ENCODE data around the gene EPHA4. TPM values are rescaled to one million over a fixed set of nuclear protein-coding genes. Genes with fewer than 3 reads are reported as not detected.

EPHA4 gene
- total RNA-seq, 1 experiment from 2014 or later: 3.3 TPM

DNA sequence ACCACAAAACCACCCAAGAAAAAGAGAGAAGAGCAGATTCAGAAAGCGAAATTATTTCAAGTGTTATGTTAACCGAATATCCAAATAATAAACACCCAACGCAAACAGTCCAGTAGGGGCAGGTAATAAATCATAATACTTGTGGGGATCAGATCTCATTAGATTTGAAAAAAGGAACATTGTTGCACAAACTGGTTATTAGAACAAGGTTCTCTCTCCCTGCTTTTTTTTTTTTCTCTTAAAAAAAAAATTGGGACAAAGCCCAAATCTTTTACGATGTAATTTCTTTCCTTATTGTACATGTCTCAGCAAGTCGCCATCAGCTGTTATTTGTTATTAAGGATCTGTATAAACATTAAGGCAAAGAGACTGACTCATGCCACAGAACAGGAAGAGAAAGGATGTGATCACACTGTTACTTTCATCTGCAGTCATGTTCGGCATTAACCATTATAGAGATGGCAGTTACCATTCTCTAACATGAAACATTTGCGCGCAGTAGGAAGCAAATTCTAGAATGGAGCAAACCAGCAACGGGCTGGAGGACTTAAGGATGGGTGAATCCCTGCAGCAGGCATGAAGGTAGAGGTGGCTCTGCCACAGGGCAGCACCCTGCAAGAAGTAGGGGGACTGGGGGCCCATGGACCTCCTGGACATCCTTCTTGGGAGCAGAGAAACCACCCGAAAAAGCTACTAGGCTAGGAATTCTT, 42.0 kb downstream of the EPHA4 start:
- no peak for TF ChIP-seq EZH2phosphoT487 (IDR thresholded peaks at IDR 0.05; ENCODE audit: borderline replicate concordance, low read length)
- TF ChIP-seq, protein P1, sequence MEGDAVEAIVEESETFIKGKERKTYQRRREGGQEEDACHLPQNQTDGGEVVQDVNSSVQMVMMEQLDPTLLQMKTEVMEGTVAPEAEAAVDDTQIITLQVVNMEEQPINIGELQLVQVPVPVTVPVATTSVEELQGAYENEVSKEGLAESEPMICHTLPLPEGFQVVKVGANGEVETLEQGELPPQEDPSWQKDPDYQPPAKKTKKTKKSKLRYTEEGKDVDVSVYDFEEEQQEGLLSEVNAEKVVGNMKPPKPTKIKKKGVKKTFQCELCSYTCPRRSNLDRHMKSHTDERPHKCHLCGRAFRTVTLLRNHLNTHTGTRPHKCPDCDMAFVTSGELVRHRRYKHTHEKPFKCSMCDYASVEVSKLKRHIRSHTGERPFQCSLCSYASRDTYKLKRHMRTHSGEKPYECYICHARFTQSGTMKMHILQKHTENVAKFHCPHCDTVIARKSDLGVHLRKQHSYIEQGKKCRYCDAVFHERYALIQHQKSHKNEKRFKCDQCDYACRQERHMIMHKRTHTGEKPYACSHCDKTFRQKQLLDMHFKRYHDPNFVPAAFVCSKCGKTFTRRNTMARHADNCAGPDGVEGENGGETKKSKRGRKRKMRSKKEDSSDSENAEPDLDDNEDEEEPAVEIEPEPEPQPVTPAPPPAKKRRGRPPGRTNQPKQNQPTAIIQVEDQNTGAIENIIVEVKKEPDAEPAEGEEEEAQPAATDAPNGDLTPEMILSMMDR (conservative IDR thresholded peaks at IDR 0.05; ENCODE audit: low read depth, low read length): no peak
- no peak for TF ChIP-seq EZH2 (IDR thresholded peaks at IDR 0.05; ENCODE audit: low read length, unreplicated experiment)
- H2AFZ ChIP-seq (ENCODE audit: low read length): 0 out of 2 replicates have a peak overlapping the region, but pooled peaks have one; percentile 33
- CTCF ChIA-PET: no interaction called here

DNA sequence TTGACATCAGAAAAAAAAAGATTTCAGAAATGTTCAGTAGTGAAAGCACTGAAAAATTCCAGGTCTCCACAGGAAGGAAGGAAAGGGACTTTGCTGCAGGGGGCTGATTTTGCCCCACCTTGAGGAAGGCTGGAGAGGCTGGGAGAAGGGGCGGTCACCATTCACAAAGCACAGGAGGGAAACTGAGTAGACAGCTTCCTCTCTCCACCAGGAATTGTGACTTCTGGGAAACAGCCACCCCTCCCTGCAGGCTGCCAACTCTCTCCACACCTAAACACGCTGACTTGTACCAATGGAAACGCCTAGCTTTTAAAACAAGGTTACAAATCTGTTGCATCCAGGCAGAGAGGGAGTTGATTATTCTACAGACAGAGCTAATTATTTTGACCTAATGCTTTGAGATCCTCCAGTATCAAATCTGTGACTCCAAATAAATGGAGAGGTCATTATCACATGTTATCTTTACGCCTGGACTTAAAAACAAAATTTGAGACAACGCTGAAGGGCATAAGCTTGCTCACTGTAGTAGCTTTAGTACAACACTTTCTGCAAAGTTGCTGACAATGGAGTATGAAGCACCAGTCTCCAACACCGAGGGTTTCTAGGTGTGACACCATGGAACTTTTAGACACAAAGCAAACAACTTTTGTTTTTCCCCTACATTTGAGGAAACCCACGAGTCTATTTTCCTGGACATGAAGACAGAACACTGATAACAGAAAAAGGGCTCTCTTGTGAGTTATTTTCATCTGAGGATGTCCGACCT, 42.7 kb downstream of the EPHA4 start:
- H4K20me1 ChIP-seq (ENCODE audit: low read length): no peaks in the 10 kb centered on the region
- H3K27ac ChIP-seq (ENCODE audit: low read length): 0 out of 2 replicates have a peak overlapping the region, but pooled peaks have one; percentile 2
- ChIA-PET CTCF (no interaction called here), POLR2A (ENCODE audit: unreplicated experiment) (interaction anchor here (0.7 kb wide), 1 partner anchor 1024 kb away, joined by 5 read pairs; no protein-coding TSS in a partner anchor)
- no peaks in the 10 kb centered on the region for H3K27me3 ChIP-seq (ENCODE audit: low read length)
- H2AFZ ChIP-seq (ENCODE audit: low read length): 0 out of 2 replicates have a peak overlapping the region, but pooled peaks have one; percentile 33
- H3K9ac ChIP-seq (ENCODE audit: low read length): no peak overlapping the region
- ATAC-seq (no peak), DNase-seq (no peak)
- H3K4me3 ChIP-seq (ENCODE audit: low read length): peak overlapping the region; percentile 46
- peak overlapping the region; percentile 73 for H3K4me2 ChIP-seq (ENCODE audit: low read length)
- H3K9me2 ChIP-seq (replicated peaks; ENCODE audit: low read length): no peaks in the 10 kb centered on the region
- H3K9me3 ChIP-seq (ENCODE audit: low read length): no peaks in the 10 kb centered on the region
- intact Hi-C loops (cut with micrococcal nuclease): no loop called here
- no TSS peak for BruUV-seq (replicated peaks)
- peaks cover 18% of the 10 kb centered on the region for H3K4me1 ChIP-seq (ENCODE audit: insufficient read depth, low read length)
- no peaks in the 10 kb centered on the region for H3K36me3 ChIP-seq (ENCODE audit: low read depth, low read length)
- TF ChIP-seq, protein P1 (conservative IDR thresholded peaks at IDR 0.05; ENCODE audit: low read depth, low read length): no peak
- TF ChIP-seq EZH2 (IDR thresholded peaks at IDR 0.05; ENCODE audit: low read length, unreplicated experiment): no peak
- no peak for TF ChIP-seq EZH2phosphoT487 (IDR thresholded peaks at IDR 0.05; ENCODE audit: borderline replicate concordance, low read length)
- no peaks in the 10 kb centered on the region for H3F3A ChIP-seq (ENCODE audit: low read length, unreplicated experiment)
- no peaks in the 10 kb centered on the region for H3K79me2 ChIP-seq (ENCODE audit: low read length)

More for the DNA sequence above, 42.0 kb downstream of the EPHA4 start:
- H4K20me1 ChIP-seq (ENCODE audit: low read length): no peaks in the 10 kb centered on the region
- POLR2A ChIA-PET (ENCODE audit: unreplicated experiment): interaction anchor here (0.7 kb wide), 1 partner anchor 1024 kb away, joined by 5 read pairs; no protein-coding TSS in a partner anchor
- H3K4me1 ChIP-seq (ENCODE audit: insufficient read depth, low read length): peaks cover 18% of the 10 kb centered on the region
- peak; percentile 82 for DNase-seq
- no peaks in the 10 kb centered on the region for H3K9me3 ChIP-seq (ENCODE audit: low read length)
- peak overlapping the region; percentile 73 for H3K4me2 ChIP-seq (ENCODE audit: low read length)
- no peaks in the 10 kb centered on the region for H3K79me2 ChIP-seq (ENCODE audit: low read length)
- peak; percentile 93 for ATAC-seq
- H3K4me3 ChIP-seq (ENCODE audit: low read length): peak overlapping the region; percentile 46
- no peaks in the 10 kb centered on the region for H3K9me2 ChIP-seq (replicated peaks; ENCODE audit: low read length)
- intact Hi-C loops (cut with micrococcal nuclease): loop anchor here (1.0 to 2.0 kb wide), 2 partner anchors 12 to 17 kb away; no protein-coding TSS in a partner anchor
- no peaks in the 10 kb centered on the region for H3K27me3 ChIP-seq (ENCODE audit: low read length)
- no TSS peak for BruUV-seq (replicated peaks)
- no peaks in the 10 kb centered on the region for H3F3A ChIP-seq (ENCODE audit: low read length, unreplicated experiment)
- 0 out of 2 replicates have a peak overlapping the region, but pooled peaks have one; percentile 26 for H3K27ac ChIP-seq (ENCODE audit: low read length)
- no peak overlapping the region for H3K9ac ChIP-seq (ENCODE audit: low read length)
- no peaks in the 10 kb centered on the region for H3K36me3 ChIP-seq (ENCODE audit: low read depth, low read length)
